HG03060 (cell line): ENCODE results near the gene TGM1.
"Not testable (repeated sequence)": the region's sequence is repeated elsewhere in the genome, so short reads cannot be mapped to it uniquely, and the experiment has no call there.

Experiments
- ATAC-seq: cut with Tn5 transposase; IDR thresholded peaks from one replicate; pipeline ENCODE4 v1.9.1; 2021; ENCODE audit warnings: low read depth, moderate number of reproducible peaks; ENCODE audit not compliant: unreplicated experiment

TGM1 gene

GRCh38 chr14:24255931-24256711 is 6.9 kb downstream of the TGM1 start:
- ATAC-seq = no peak

GRCh38 chr14:24255438-24255837 is 7.5 kb downstream of the TGM1 start:
- no peak for ATAC-seq

- no peak for ATAC-seq
Observed at GRCh38 chr14:24254630-24255392, 8.2 kb downstream of the TGM1 start.

- no peak for ATAC-seq
Observed at GRCh38 chr14:24253936-24254335, 9.0 kb downstream of the TGM1 start.

- ATAC-seq = no peak
Observed at GRCh38 chr14:24252289-24253124, 10.5 kb downstream of the TGM1 start.

GRCh38 chr14:24251880-24252288 is 11.1 kb downstream of the TGM1 start:
- ATAC-seq = no peak

- ATAC-seq = no peak
Observed at GRCh38 chr14:24250354-24250753, 12.6 kb downstream of the TGM1 start.

- no peak for ATAC-seq
Observed at GRCh38 chr14:24249230-24250021, 13.6 kb downstream of the TGM1 start.

GRCh38 chr14:24247422-24247821 is 15.6 kb downstream of the TGM1 start:
- no peak for ATAC-seq

GRCh38 chr14:24246765-24247212 is 16.2 kb downstream of the TGM1 start:
- ATAC-seq = no peak

- not testable (repeated sequence) for ATAC-seq
Observed at GRCh38 chr14:24245350-24245749, 17.6 kb downstream of the TGM1 start.

GRCh38 chr14:24243336-24243836 is 19.6 kb downstream of the TGM1 start:
- ATAC-seq = no peak

GRCh38 chr14:24241829-24242443 is 21.0 kb downstream of the TGM1 start:
- peak; percentile 49 for ATAC-seq

- ATAC-seq = no peak
Observed at GRCh38 chr14:24240110-24240918, 22.7 kb downstream of the TGM1 start.

GRCh38 chr14:24238527-24239037 is 24.4 kb downstream of the TGM1 start:
- ATAC-seq = no peak

GRCh38 chr14:24238123-24238522 is 24.9 kb downstream of the TGM1 start:
- no peak for ATAC-seq

- no peak for ATAC-seq
Observed at GRCh38 chr14:24237463-24237955, 25.5 kb downstream of the TGM1 start.
